WTC11 (cell line): ENCODE data around the gene XKR8. TPM values are rescaled to one million over a fixed set of nuclear protein-coding genes. Genes with fewer than 3 reads are reported as not detected.
A peak's percentile ranks its signal among the peaks of the same experiment; 100 is the strongest.

Experiments used
- ATAC-seq: fragments of 200-7000 bp; cut with Tn5 transposase; 2 replicates; pipeline ENCODE4 v1.10.0; 2021; ENCODE audit warnings: mild to moderate bottlenecking, moderate library complexity
- CTCF ChIA-PET: fragments of 300-600 bp; sonication (Branson Sonifier 250); formaldehyde crosslinking; loops from one replicate; lab custom pipeline; 2021; ENCODE audit warnings: antibody characterized with exemption; lab: Charles Lee
- POLR2A ChIA-PET: fragments of 350-600 bp; sonication (Branson Sonifier 250); formaldehyde crosslinking; loops from one replicate; lab custom pipeline; 2021; ENCODE audit warnings: antibody characterized with exemption; lab: Charles Lee
- DNase-seq: peaks from one replicate; pipeline ENCODE4 v3.0.0; 2021; ENCODE audit warnings: low spot score
- H3K27ac Mint-ChIP-seq: 2 replicates; pipeline ENCODE4 v1.8.0; 2021; ENCODE audit warnings: mixed read lengths
- H3K27me3 Mint-ChIP-seq: 2 replicates; pipeline ENCODE4 v1.8.0; 2021; ENCODE audit warnings: low read depth, mild to moderate bottlenecking, moderate library complexity, mixed read lengths
- H3K36me3 Mint-ChIP-seq: 2 replicates; pipeline ENCODE4 v1.8.0; 2021; ENCODE audit warnings: mixed read lengths
- H3K4me1 Mint-ChIP-seq: 2 replicates; pipeline ENCODE4 v1.8.0; 2022; ENCODE audit warnings: mixed read lengths
- H3K4me3 Mint-ChIP-seq: 2 replicates; pipeline ENCODE4 v1.8.0; 2021; ENCODE audit warnings: mild to moderate bottlenecking, moderate library complexity, mixed read lengths
- H3K9me3 Mint-ChIP-seq: 2 replicates; pipeline ENCODE4 v1.8.0; 2021; ENCODE audit warnings: mixed read lengths
- AFF4 ChIP-seq: sonication (generic); formaldehyde crosslinking; IDR thresholded peaks from 2 replicates; pipeline ENCODE4 v1.8.1; 2023; ENCODE audit warnings: mild to moderate bottlenecking, missing genetic modification reagents, borderline replicate concordance
- ATF2 ChIP-seq: sonication (generic); formaldehyde crosslinking; IDR thresholded peaks from 2 replicates; pipeline ENCODE4 v1.8.1; 2022; ENCODE audit warnings: low read depth, missing genetic modification reagents, borderline replicate concordance
- ATF6 ChIP-seq: sonication (generic); formaldehyde crosslinking; IDR thresholded peaks from 2 replicates; pipeline ENCODE4 v1.8.1; 2023; ENCODE audit warnings: mild to moderate bottlenecking, missing genetic modification reagents
- CREB1 ChIP-seq: sonication (generic); formaldehyde crosslinking; IDR thresholded peaks from 2 replicates; pipeline ENCODE4 v1.8.0; 2023; ENCODE audit warnings: mild to moderate bottlenecking, missing genetic modification reagents
- ERG ChIP-seq: fragments of 250-450 bp; sonication (Bioruptor Pico); IDR thresholded peaks from 2 replicates; pipeline ENCODE4 v1.8.0; 2021; ENCODE audit warnings: mild to moderate bottlenecking
- ESRRA ChIP-seq: sonication (generic); formaldehyde crosslinking; IDR thresholded peaks from 2 replicates; pipeline ENCODE4 v1.8.1; 2022; ENCODE audit warnings: mild to moderate bottlenecking, missing genetic modification reagents, borderline replicate concordance
- HMGA2 ChIP-seq: fragments of 250-450 bp; sonication (Bioruptor Pico); IDR thresholded peaks from 2 replicates; pipeline ENCODE4 v1.4.0; 2021; ENCODE audit warnings: mild to moderate bottlenecking, moderate library complexity
- KAT7 ChIP-seq: sonication (generic); formaldehyde crosslinking; IDR thresholded peaks from 2 replicates; pipeline ENCODE4 v1.8.1; 2023; ENCODE audit warnings: missing genetic modification reagents, mild to moderate bottlenecking, borderline replicate concordance
- NR1H2 ChIP-seq: sonication (generic); formaldehyde crosslinking; IDR thresholded peaks from 2 replicates; pipeline ENCODE4 v1.9.0; 2021; ENCODE audit warnings: mild to moderate bottlenecking, moderate library complexity, missing genetic modification reagents
- NR2C2 ChIP-seq: sonication (generic); formaldehyde crosslinking; IDR thresholded peaks from 2 replicates; pipeline ENCODE4 v1.8.0; 2022; ENCODE audit warnings: mild to moderate bottlenecking, missing genetic modification reagents
- USF1 ChIP-seq: sonication (generic); formaldehyde crosslinking; IDR thresholded peaks from 2 replicates; pipeline ENCODE4 v1.8.0; 2022; ENCODE audit warnings: mild to moderate bottlenecking, missing genetic modification reagents
- ZMAT4 ChIP-seq: fragments of 250-450 bp; sonication (Bioruptor Pico); IDR thresholded peaks from 2 replicates; pipeline ENCODE4 v1.9.0; 2021; ENCODE audit warnings: mild to moderate bottlenecking
- ZNF423 ChIP-seq: fragments of 250-450 bp; sonication (Bioruptor Pico); IDR thresholded peaks from 2 replicates; pipeline ENCODE4 v2.1.2; 2022; ENCODE audit warnings: mild to moderate bottlenecking, moderate library complexity
- ZSCAN18 ChIP-seq: fragments of 250-450 bp; sonication (Bioruptor Pico); IDR thresholded peaks from 2 replicates; pipeline ENCODE4 v2.1.2; 2022; ENCODE audit warnings: mild to moderate bottlenecking, moderate library complexity
- total RNA-seq: library from RNA; stranded (reverse); gene quantifications from 3 replicates; pipeline ENCODE4 v1.2.3, GENCODE V29; 2021

XKR8 gene
- total RNA-seq, 1 experiment from 2014 or later: 15.5 TPM

GRCh38 chr1:27935721-27936120 lies 24.1 kb upstream of the XKR8 start (continued):
- no peak for TF ChIP-seq AFF4 (CRISPR knock-in tag)
- no peak for TF ChIP-seq ATF6 (CRISPR knock-in tag)
- TF ChIP-seq HMGA2 (CRISPR knock-in tag): no peak
- no peak for TF ChIP-seq ERG (CRISPR knock-in tag)
- TF ChIP-seq USF1 (CRISPR knock-in tag): no peak
- TF ChIP-seq CREB1 (CRISPR knock-in tag): no peak
- no peak for TF ChIP-seq ZSCAN18
- TF ChIP-seq NR1H2 (CRISPR knock-in tag): no peak
- no peak for TF ChIP-seq ESRRA (CRISPR knock-in tag)
- TF ChIP-seq KAT7: no peak

- DNase-seq (no peak), ATAC-seq (no peak)
- POLR2A ChIA-PET: no interaction called here
- no peak for TF ChIP-seq KAT7
- TF ChIP-seq NR2C2 (CRISPR knock-in tag): no peak
- no peak for TF ChIP-seq ZNF423 (CRISPR knock-in tag)
- TF ChIP-seq ZMAT4 (CRISPR knock-in tag): no peak
- no peak for TF ChIP-seq ATF2 (CRISPR knock-in tag)
- Mint-ChIP-seq H3K27ac (no peak overlapping the region; the same call in 1 of the 2 replicates), H3K4me1 (peaks cover 53% of the 10 kb centered on the region), H3K27me3 (no peaks in the 10 kb centered on the region; the same call in 1 of the 2 replicates), H3K9me3 (no peaks in the 10 kb centered on the region), H3K36me3 (no peaks in the 10 kb centered on the region), H3K4me3 (peak overlapping the region; percentile 22; the same call in 1 of the 2 replicates)
- CTCF ChIA-PET: interaction anchor here (2.0 kb wide), 1 partner anchor 79 kb away, joined by 12 read pairs; no protein-coding TSS in a partner anchor
Observed at GRCh38 chr1:27936370-27936769, 23.4 kb upstream of the XKR8 start.
